Measurements from ENCODE around the gene ADCY9. TPM values are rescaled to one million over a fixed set of nuclear protein-coding genes. Genes with fewer than 3 reads are reported as not detected.

The ADCY9 gene
- total RNA-seq, 3 donors from 2014 or later, result 4.2 to 5.7 (median 5.2) TPM

DNA sequence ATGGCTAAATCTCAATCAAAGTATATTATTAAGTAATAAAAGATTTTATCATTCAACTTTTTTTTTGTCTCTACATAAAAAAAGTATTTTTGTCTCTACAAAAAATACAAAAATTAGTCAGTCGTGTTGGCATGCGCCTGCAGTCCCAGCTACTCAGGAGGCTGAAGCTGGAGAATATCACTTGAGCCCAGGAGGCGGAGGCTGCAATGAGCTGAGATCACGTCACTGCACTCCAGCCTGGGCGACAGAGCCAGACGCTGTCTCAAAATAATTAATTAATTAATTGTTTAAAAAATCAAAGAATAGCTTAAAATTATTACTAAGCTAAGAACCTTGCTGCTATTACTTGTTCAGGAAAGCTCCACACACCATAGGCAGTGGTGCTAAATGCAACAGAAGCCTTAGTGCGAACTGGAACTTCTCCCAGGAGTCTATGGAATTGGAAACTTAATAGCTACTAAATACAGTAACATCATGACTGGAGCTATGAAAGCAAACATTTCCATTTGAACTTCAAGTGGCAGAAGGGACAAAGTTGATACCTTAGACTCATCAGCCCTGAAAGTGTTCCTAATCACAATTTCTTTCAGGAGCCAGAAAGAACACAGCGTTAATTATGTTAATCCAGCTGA is 22.6 kb downstream of the ADCY9 start:
- peaks cover 7% of the 10 kb centered on the region for H3K4me1 Mint-ChIP-seq (ENCODE audit: low read depth)
- DNase-seq, result no peak
- ATAC-seq, result no peak

GRCh38 chr16:4092547-4093265 is 23.5 kb downstream of the ADCY9 start:
- ATAC-seq (no peak), DNase-seq (no peak)
- no peaks in the 10 kb centered on the region for H3K36me3 Mint-ChIP-seq (ENCODE audit: insufficient read depth)
- no peaks in the 10 kb centered on the region for H3K27me3 Mint-ChIP-seq (ENCODE audit: low read depth)
- H3K9me3 Mint-ChIP-seq, result no peaks in the 10 kb centered on the region
- no peak overlapping the region for H3K4me3 Mint-ChIP-seq
- H3K4me1 Mint-ChIP-seq (ENCODE audit: low read depth), result peaks cover 7% of the 10 kb centered on the region

More for the DNA sequence above, 22.6 kb downstream of the ADCY9 start:
- H3K9me3 Mint-ChIP-seq, result no peaks in the 10 kb centered on the region
- H3K36me3 Mint-ChIP-seq (ENCODE audit: insufficient read depth), result no peaks in the 10 kb centered on the region
- H3K4me3 Mint-ChIP-seq, result no peak overlapping the region
- no peaks in the 10 kb centered on the region for H3K27me3 Mint-ChIP-seq (ENCODE audit: low read depth)

GRCh38 chr16:4091240-4092012 is 24.8 kb downstream of the ADCY9 start:
- DNase-seq, result no peak
- H3K4me1 Mint-ChIP-seq (ENCODE audit: low read depth), result peaks cover 9% of the 10 kb centered on the region
- H3K36me3 Mint-ChIP-seq (ENCODE audit: insufficient read depth), result no peaks in the 10 kb centered on the region
- H3K4me3 Mint-ChIP-seq, result no peak overlapping the region
- H3K27me3 Mint-ChIP-seq (ENCODE audit: low read depth), result no peaks in the 10 kb centered on the region
- H3K9me3 Mint-ChIP-seq, result no peaks in the 10 kb centered on the region
- ATAC-seq, result no peak

- no peaks in the 10 kb centered on the region for H3K9me3 Mint-ChIP-seq
- no peaks in the 10 kb centered on the region for H3K36me3 Mint-ChIP-seq (ENCODE audit: insufficient read depth)
- DNase-seq (no peak), ATAC-seq (no peak)
- no peak overlapping the region for H3K4me3 Mint-ChIP-seq
- peaks cover 7% of the 10 kb centered on the region for H3K4me1 Mint-ChIP-seq (ENCODE audit: low read depth)
- H3K27me3 Mint-ChIP-seq (ENCODE audit: low read depth), result no peaks in the 10 kb centered on the region
Measured at GRCh38 chr16:4090351-4090851, 25.8 kb downstream of the ADCY9 start.

DNA sequence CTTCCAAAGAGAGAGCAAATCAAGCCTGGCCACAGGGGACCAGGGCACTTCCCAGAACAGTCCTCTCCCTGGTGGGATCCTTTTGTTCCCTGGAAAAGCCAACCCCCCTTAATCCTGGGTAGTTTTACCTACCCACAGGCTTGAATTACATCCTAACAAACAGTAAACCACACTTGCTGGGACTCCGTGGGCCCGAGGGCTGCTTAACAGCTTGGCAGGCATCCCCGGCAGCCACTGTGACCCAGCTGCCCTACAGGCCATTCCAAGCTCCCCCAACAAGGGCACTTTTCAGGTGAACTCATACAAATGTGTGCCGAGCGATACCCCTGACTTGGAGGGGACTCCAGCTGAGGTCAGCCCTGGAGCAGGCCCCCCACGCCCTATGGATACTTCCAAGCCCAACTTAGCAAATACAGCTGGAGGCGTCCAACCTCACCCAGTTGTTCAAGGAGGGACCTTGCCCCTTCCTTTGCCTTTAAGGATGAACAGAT is 26.4 kb downstream of the ADCY9 start:
- ATAC-seq (no peak), DNase-seq (no peak)
- peaks cover 7% of the 10 kb centered on the region for H3K4me1 Mint-ChIP-seq (ENCODE audit: low read depth)
- H3K27me3 Mint-ChIP-seq (ENCODE audit: low read depth), result no peaks in the 10 kb centered on the region
- H3K36me3 Mint-ChIP-seq (ENCODE audit: insufficient read depth), result no peaks in the 10 kb centered on the region
- H3K9me3 Mint-ChIP-seq, result no peaks in the 10 kb centered on the region
- no peak overlapping the region for H3K4me3 Mint-ChIP-seq

DNA sequence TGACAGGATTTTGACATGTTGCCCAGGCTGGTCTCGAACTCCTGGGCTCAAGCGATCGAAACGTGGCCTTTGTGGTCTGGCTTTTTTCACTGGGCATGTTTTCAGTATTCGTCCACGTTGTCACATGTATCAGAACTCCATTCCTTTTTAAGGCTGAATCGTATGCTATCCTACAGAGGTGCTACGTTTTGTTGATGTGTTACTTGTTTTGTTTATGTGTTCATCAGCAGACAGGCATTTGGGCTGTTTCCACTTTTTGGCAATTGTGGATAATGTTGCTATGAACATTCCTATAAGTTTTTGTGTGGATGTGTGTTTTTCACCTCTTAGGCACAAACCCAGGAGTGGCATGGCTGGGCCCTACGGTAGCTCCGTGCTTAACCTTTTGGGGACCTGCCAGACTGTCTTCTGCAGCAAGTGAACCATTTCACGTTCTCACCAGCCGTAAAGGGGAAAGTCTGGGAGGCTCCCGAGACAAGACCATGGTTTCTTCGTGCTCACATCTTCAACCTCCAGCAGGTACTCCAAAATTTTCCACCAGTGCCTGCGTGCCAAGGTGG is 26.9 kb downstream of the ADCY9 start:
- Mint-ChIP-seq H3K27me3 (ENCODE audit: low read depth) (no peaks in the 10 kb centered on the region), H3K9me3 (no peaks in the 10 kb centered on the region), H3K4me1 (ENCODE audit: low read depth) (peaks cover 7% of the 10 kb centered on the region), H3K36me3 (ENCODE audit: insufficient read depth) (no peaks in the 10 kb centered on the region), H3K4me3 (no peak overlapping the region)
- DNase-seq (no peak), ATAC-seq (no peak)

- Mint-ChIP-seq H3K4me3 (no peak overlapping the region), H3K36me3 (ENCODE audit: insufficient read depth) (no peaks in the 10 kb centered on the region), H3K27me3 (ENCODE audit: low read depth) (no peaks in the 10 kb centered on the region), H3K9me3 (no peaks in the 10 kb centered on the region), H3K4me1 (ENCODE audit: low read depth) (peaks cover 7% of the 10 kb centered on the region)
- no peak for ATAC-seq
- no peak for DNase-seq
Measured at GRCh38 chr16:4087990-4088577, 28.2 kb downstream of the ADCY9 start.

GRCh38 chr16:4087099-4087885 is 28.9 kb downstream of the ADCY9 start:
- no peaks in the 10 kb centered on the region for H3K36me3 Mint-ChIP-seq (ENCODE audit: insufficient read depth)
- no peaks in the 10 kb centered on the region for H3K27me3 Mint-ChIP-seq (ENCODE audit: low read depth)
- no peaks in the 10 kb centered on the region for H3K9me3 Mint-ChIP-seq
- no peak overlapping the region for H3K4me3 Mint-ChIP-seq
- ATAC-seq, result no peak
- DNase-seq, result no peak
- peaks cover 13% of the 10 kb centered on the region for H3K4me1 Mint-ChIP-seq (ENCODE audit: low read depth)

- no peak for ATAC-seq
- H3K9me3 Mint-ChIP-seq, result no peaks in the 10 kb centered on the region
Measured at GRCh38 chr16:4086153-4086552, 30.1 kb downstream of the ADCY9 start.

GRCh38 chr16:4085405-4085970 is 30.8 kb downstream of the ADCY9 start:
- Mint-ChIP-seq H3K4me1 (ENCODE audit: low read depth) (peaks cover 28% of the 10 kb centered on the region), H3K4me3 (no peak overlapping the region), H3K36me3 (ENCODE audit: insufficient read depth) (no peaks in the 10 kb centered on the region), H3K9me3 (no peaks in the 10 kb centered on the region), H3K27me3 (ENCODE audit: low read depth) (no peaks in the 10 kb centered on the region)
- DNase-seq, result no peak
- no peak for ATAC-seq

More at GRCh38 chr16:4086153-4086552, 30.1 kb downstream of the ADCY9 start:
- peaks cover 24% of the 10 kb centered on the region for H3K4me1 Mint-ChIP-seq (ENCODE audit: low read depth)
- no peak for DNase-seq
- H3K4me3 Mint-ChIP-seq, result no peak overlapping the region
- H3K36me3 Mint-ChIP-seq (ENCODE audit: insufficient read depth), result no peaks in the 10 kb centered on the region
- no peaks in the 10 kb centered on the region for H3K27me3 Mint-ChIP-seq (ENCODE audit: low read depth)

GRCh38 chr16:4083347-4083870 is 32.8 kb downstream of the ADCY9 start:
- Mint-ChIP-seq H3K4me1 (ENCODE audit: low read depth) (peaks cover 33% of the 10 kb centered on the region), H3K4me3 (no peak overlapping the region), H3K9me3 (no peaks in the 10 kb centered on the region), H3K36me3 (ENCODE audit: insufficient read depth) (no peaks in the 10 kb centered on the region), H3K27me3 (ENCODE audit: low read depth) (no peaks in the 10 kb centered on the region)
- no peak for DNase-seq
- no peak for ATAC-seq

- DNase-seq, result no peak
- H3K27me3 Mint-ChIP-seq (ENCODE audit: low read depth), result no peaks in the 10 kb centered on the region
- H3K4me3 Mint-ChIP-seq, result no peak overlapping the region
- H3K36me3 Mint-ChIP-seq (ENCODE audit: insufficient read depth), result no peaks in the 10 kb centered on the region
- no peak for ATAC-seq
- peaks cover 37% of the 10 kb centered on the region for H3K4me1 Mint-ChIP-seq (ENCODE audit: low read depth)
- H3K9me3 Mint-ChIP-seq, result no peaks in the 10 kb centered on the region
Measured at GRCh38 chr16:4082474-4083044, 33.7 kb downstream of the ADCY9 start.
